DOHH2 (cell line): ENCODE results near the gene ENDOU.

Experiments used
- EZH2phosphoT487 ChIP-seq: fragments of 200-600 bp; sonication (generic); IDR thresholded peaks from 2 replicates; pipeline ENCODE4 v1.6.1; 2017; ENCODE audit warnings: borderline replicate concordance, mild to moderate bottlenecking, antibody characterized with exemption, low read length, moderate library complexity, mixed read lengths
- TF ChIP-seq, protein P1 (sequence below): fragments of 200-600 bp; sonication (generic); IDR thresholded peaks from one replicate; pipeline ENCODE4 v1.5.1; 2014; ENCODE audit warnings: antibody characterized with exemption, mild to moderate bottlenecking, low read depth, low read length; ENCODE audit not compliant: poor library complexity, severe bottlenecking

GRCh38 chr12:47721431-47721973, 3.8 kb downstream of the ENDOU start:
- TF ChIP-seq, protein P1, sequence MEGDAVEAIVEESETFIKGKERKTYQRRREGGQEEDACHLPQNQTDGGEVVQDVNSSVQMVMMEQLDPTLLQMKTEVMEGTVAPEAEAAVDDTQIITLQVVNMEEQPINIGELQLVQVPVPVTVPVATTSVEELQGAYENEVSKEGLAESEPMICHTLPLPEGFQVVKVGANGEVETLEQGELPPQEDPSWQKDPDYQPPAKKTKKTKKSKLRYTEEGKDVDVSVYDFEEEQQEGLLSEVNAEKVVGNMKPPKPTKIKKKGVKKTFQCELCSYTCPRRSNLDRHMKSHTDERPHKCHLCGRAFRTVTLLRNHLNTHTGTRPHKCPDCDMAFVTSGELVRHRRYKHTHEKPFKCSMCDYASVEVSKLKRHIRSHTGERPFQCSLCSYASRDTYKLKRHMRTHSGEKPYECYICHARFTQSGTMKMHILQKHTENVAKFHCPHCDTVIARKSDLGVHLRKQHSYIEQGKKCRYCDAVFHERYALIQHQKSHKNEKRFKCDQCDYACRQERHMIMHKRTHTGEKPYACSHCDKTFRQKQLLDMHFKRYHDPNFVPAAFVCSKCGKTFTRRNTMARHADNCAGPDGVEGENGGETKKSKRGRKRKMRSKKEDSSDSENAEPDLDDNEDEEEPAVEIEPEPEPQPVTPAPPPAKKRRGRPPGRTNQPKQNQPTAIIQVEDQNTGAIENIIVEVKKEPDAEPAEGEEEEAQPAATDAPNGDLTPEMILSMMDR: no peak
- no peak for TF ChIP-seq EZH2phosphoT487
